Measurements from ENCODE around the gene KAZN. TPM values are rescaled to one million over a fixed set of nuclear protein-coding genes. Genes with fewer than 3 reads are reported as not detected.

Gene KAZN
- total RNA-seq, 1 experiment from 2014 or later = 15.6 TPM

GRCh38 chr1:15128520-15129313 lies 530.2 kb downstream of the KAZN start:
- intact Hi-C loops (cut with micrococcal nuclease; ENCODE audit: unreplicated experiment) = loop anchor here (1.0 to 2.0 kb wide), 4 partner anchors 24 to 302 kb away; no protein-coding TSS in a partner anchor
- no peaks in the 10 kb centered on the region for H3K9me2 ChIP-seq (ENCODE audit: insufficient read depth)
- no TSS peak for BruUV-seq (replicated peaks)
- H3K4me3 ChIP-seq = no peak overlapping the region
- ChIA-PET CTCF (interaction anchor here (0.6 to 1.4 kb wide), 8 partner anchors 22 to 194 kb away, joined by 3 to 15 read pairs (median 3); no protein-coding TSS in a partner anchor), POLR2A (ENCODE audit: unreplicated experiment) (interaction anchor here (0.5 kb wide), 1 partner anchor 24 kb away, joined by 6 read pairs; no protein-coding TSS in a partner anchor)
- no peaks in the 10 kb centered on the region for H3F3A ChIP-seq (ENCODE audit: insufficient read depth, low read depth)
- H3K27me3 ChIP-seq (ENCODE audit: insufficient read depth, low read depth) = no peaks in the 10 kb centered on the region
- H3K79me2 ChIP-seq (ENCODE audit: low read depth) = no peaks in the 10 kb centered on the region
- H3K4me1 ChIP-seq (replicated peaks; ENCODE audit: insufficient read depth) = no peaks in the 10 kb centered on the region
- no peaks in the 10 kb centered on the region for H4K20me1 ChIP-seq (ENCODE audit: insufficient read depth)
- H3K27ac ChIP-seq = no peak overlapping the region
- H3K36me3 ChIP-seq (ENCODE audit: low read depth) = no peaks in the 10 kb centered on the region
- H3K4me2 ChIP-seq = no peak overlapping the region
- peak; percentile 87 for TF ChIP-seq CTCF (conservative IDR thresholded peaks at IDR 0.05)
- TF ChIP-seq EZH2 (IDR thresholded peaks at IDR 0.05; ENCODE audit: low read depth) = no peak
- H3K9me3 ChIP-seq (ENCODE audit: insufficient read depth, low read depth) = no peaks in the 10 kb centered on the region
- peak in 1 of 2 experiments; percentile 73 for DNase-seq
- H2AFZ ChIP-seq = no peak overlapping the region

GRCh38 chr1:15129944-15130343 lies 531.5 kb downstream of the KAZN start:
- TF ChIP-seq CTCF (conservative IDR thresholded peaks at IDR 0.05) (no peak), EZH2 (IDR thresholded peaks at IDR 0.05; ENCODE audit: low read depth) (no peak)
- H3K9me2 ChIP-seq (ENCODE audit: insufficient read depth) = no peaks in the 10 kb centered on the region
- no peaks in the 10 kb centered on the region for H3K36me3 ChIP-seq (ENCODE audit: low read depth)
- intact Hi-C loops (cut with micrococcal nuclease; ENCODE audit: unreplicated experiment) = loop anchor here (2.0 kb wide), 1 partner anchor 301 kb away; no protein-coding TSS in a partner anchor
- no peaks in the 10 kb centered on the region for H3K27me3 ChIP-seq (ENCODE audit: insufficient read depth, low read depth)
- no peaks in the 10 kb centered on the region for H3K4me1 ChIP-seq (replicated peaks; ENCODE audit: insufficient read depth)
- H3K4me3 ChIP-seq = no peak overlapping the region
- H3K27ac ChIP-seq = no peak overlapping the region
- no peaks in the 10 kb centered on the region for H3K9me3 ChIP-seq (ENCODE audit: insufficient read depth, low read depth)
- ChIA-PET CTCF (interaction anchor here (0.5 to 0.7 kb wide), 2 partner anchors 39 to 150 kb away, joined by 4 to 5 read pairs; no protein-coding TSS in a partner anchor), POLR2A (ENCODE audit: unreplicated experiment) (no interaction called here)
- H3K4me2 ChIP-seq = no peak overlapping the region
- DNase-seq = no peak
- H2AFZ ChIP-seq = no peak overlapping the region
- H3K79me2 ChIP-seq (ENCODE audit: low read depth) = no peaks in the 10 kb centered on the region
- no TSS peak for BruUV-seq (replicated peaks)
- no peaks in the 10 kb centered on the region for H3F3A ChIP-seq (ENCODE audit: insufficient read depth, low read depth)
- H4K20me1 ChIP-seq (ENCODE audit: insufficient read depth) = no peaks in the 10 kb centered on the region

DNA sequence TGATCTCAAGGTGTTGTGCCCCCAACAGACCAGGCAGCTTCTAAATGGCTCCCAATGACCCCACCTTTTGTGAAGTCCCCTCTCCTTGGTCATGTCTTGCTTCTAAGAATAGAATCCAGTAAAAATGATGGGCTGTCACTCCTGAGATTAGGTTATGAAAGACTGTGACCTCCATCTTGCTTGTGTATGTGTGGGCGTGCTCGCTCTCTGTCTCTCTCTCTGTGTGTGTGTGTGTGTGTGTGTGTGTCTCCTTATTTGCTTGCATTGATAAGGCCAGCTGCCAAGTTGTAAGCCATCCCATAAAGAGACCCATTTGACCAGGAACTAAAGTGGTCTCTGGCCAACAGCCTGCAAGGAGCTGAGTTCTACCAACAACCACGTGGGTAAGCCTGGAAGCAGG lies 532.1 kb downstream of the KAZN start:
- no peak for DNase-seq

More for the DNA sequence above, 532.1 kb downstream of the KAZN start:
- ChIA-PET POLR2A (ENCODE audit: unreplicated experiment) (no interaction called here), CTCF (interaction anchor here (0.6 to 0.7 kb wide), 2 partner anchors 39 to 163 kb away, joined by 4 read pairs; no protein-coding TSS in a partner anchor)
- no peaks in the 10 kb centered on the region for H3K27me3 ChIP-seq (ENCODE audit: insufficient read depth, low read depth)
- H3K79me2 ChIP-seq (ENCODE audit: low read depth) = no peaks in the 10 kb centered on the region
- H3K36me3 ChIP-seq (ENCODE audit: low read depth) = no peaks in the 10 kb centered on the region
- no peak overlapping the region for H3K4me3 ChIP-seq
- intact Hi-C loops (cut with micrococcal nuclease; ENCODE audit: unreplicated experiment) = no loop called here
- TF ChIP-seq CTCF (conservative IDR thresholded peaks at IDR 0.05) (no peak), EZH2 (IDR thresholded peaks at IDR 0.05; ENCODE audit: low read depth) (no peak)
- no TSS peak for BruUV-seq (replicated peaks)
- H3K9me2 ChIP-seq (ENCODE audit: insufficient read depth) = no peaks in the 10 kb centered on the region
- H4K20me1 ChIP-seq (ENCODE audit: insufficient read depth) = no peaks in the 10 kb centered on the region
- no peak overlapping the region for H3K4me2 ChIP-seq
- no peaks in the 10 kb centered on the region for H3K9me3 ChIP-seq (ENCODE audit: insufficient read depth, low read depth)
- no peaks in the 10 kb centered on the region for H3F3A ChIP-seq (ENCODE audit: insufficient read depth, low read depth)
- H3K27ac ChIP-seq = no peak overlapping the region
- H3K4me1 ChIP-seq (replicated peaks; ENCODE audit: insufficient read depth) = no peaks in the 10 kb centered on the region
- no peak overlapping the region for H2AFZ ChIP-seq
